IPS-15b (cell line): Measurements from ENCODE around the gene CEACAM8.

Source experiments
- H3K27me3 ChIP-seq: one replicate; pipeline ENCODE4 v1.6.1; 2013; ENCODE audit warnings: low read length; ENCODE audit not compliant: control insufficient read depth, insufficient read depth
- H3K36me3 ChIP-seq: one replicate; pipeline ENCODE4 v1.6.1; 2013; ENCODE audit warnings: low read length; ENCODE audit not compliant: control insufficient read depth, insufficient read depth
- H3K4me1 ChIP-seq: one replicate; pipeline ENCODE4 v1.6.1; 2013; ENCODE audit warnings: mild to moderate bottlenecking, low read length; ENCODE audit not compliant: control insufficient read depth, insufficient read depth
- H3K4me3 ChIP-seq: one replicate; pipeline ENCODE4 v1.5.1; 2013; ENCODE audit warnings: low read depth, low read length
- H3K9ac ChIP-seq: one replicate; pipeline ENCODE4 v1.6.1; 2013; ENCODE audit warnings: low read depth, mild to moderate bottlenecking, low read length
- H3K9me3 ChIP-seq: one replicate; pipeline ENCODE4 v1.6.1; 2013; ENCODE audit warnings: mild to moderate bottlenecking, low read length; ENCODE audit not compliant: control insufficient read depth, insufficient read depth

Gene CEACAM8

DNA sequence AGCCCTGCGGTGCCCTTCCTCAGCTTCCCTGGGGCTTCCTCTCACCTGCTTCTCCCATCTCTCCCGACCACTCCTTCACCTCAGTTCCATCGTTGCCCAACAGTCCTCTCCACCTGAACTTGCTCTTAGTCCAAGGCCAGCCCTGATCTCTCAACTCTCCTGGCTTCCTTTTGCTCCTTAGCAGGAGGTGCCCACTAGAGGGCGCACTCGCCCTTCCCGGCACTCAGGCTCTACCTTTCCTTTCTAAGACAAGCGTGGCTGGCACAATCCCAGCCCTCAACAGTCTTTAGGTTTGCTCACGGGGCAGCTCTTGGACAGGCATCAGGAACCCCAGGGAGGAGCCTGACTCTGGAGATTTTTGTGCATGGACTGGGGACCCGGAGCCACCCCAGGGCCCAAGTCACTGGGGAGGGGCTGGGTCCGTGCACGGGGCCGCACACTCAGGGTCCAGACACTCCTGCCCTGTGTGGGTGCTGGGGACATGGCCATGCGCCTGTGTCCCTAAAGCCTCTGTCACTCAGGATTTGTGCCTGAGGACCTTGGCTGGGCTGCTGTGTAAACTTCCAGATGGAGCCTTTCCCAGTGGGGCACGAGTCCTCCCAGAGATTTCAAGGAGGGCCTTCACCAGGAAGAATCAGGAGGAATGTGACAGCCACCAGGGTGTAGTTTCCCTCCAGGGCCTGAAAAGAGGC, 12.1 kb upstream of the CEACAM8 start:
- Histone ChIP-seq H3K4me1 (no peaks in the 10 kb centered on the region), H3K27me3 (peaks cover 2% of the 10 kb centered on the region), H3K9ac (no peak overlapping the region), H3K4me3 (no peak overlapping the region), H3K9me3 (no peaks in the 10 kb centered on the region), H3K36me3 (no peaks in the 10 kb centered on the region)

DNA sequence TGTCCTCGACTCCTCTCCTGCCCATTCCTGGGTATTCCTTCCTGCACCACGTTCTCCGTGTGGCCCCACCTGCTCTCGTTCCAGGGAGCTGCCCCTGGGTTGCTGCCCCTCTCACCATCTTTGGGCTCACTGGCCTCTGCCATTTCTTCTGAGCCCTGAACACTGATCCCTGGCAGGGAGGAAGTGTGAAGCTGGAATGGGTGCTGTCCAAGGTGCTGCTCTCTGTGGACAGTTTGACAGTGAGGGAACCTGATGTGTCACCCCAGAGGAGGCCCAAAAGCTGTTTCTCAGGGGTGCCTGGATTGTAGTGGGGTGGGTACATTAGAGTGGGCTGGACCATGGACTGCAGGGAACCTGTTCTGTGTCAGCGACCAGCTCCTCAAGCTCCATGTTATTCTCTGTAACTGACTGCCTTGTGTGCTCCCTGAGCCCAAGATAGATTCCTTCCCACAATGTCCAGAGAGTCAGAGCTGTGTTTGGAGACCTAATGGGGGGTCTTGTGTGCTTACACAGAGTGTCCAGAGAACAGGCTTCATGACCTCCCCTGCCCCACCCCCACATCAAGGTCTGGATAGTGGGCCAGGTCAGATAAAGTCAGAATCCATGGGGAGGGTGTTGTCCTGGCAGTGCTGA, 7.2 kb upstream of the CEACAM8 start:
- Histone ChIP-seq H3K36me3 (no peaks in the 10 kb centered on the region), H3K9ac (no peak overlapping the region), H3K4me3 (no peak overlapping the region), H3K27me3 (peaks cover 2% of the 10 kb centered on the region), H3K4me1 (no peaks in the 10 kb centered on the region), H3K9me3 (no peaks in the 10 kb centered on the region)

GRCh38 chr19:42596391-42597072, 1.8 kb upstream of the CEACAM8 start:
- H3K9ac ChIP-seq: no peak overlapping the region
- no peaks in the 10 kb centered on the region for H3K36me3 ChIP-seq
- H3K4me1 ChIP-seq: no peaks in the 10 kb centered on the region
- H3K4me3 ChIP-seq: no peak overlapping the region
- no peaks in the 10 kb centered on the region for H3K9me3 ChIP-seq
- no peaks in the 10 kb centered on the region for H3K27me3 ChIP-seq

DNA sequence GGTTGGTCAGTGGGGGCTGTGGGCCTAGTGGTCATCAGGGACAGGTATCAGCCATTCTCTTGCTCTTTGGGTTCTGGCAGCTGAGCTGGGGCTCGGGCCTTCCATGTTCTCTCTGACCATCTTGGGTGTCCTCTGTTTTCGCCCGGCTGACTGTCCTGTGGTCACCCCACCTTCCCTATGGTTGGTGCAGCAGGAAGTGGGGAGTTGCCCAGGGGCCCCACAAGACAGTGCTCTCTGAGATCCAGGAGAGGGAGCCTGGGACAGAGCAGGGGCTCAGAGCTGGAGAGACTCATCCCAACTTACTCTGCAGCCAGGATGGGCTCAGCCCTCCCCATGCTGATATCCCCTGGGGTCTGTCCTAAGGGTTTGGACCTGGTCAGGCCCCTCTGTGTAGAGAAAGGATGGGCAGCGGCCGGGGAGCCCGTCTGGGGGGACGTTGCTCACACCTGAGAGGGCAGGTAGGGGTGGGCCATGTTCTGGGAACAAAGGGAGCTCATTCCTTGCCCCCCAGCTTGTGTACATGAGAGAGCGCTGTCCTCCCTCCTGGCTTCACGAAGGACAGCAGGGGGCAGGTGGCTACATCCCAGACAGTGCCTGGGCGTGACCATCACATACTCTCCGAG, 937 bp upstream of the CEACAM8 start:
- Histone ChIP-seq H3K9me3 (no peaks in the 10 kb centered on the region), H3K4me1 (no peaks in the 10 kb centered on the region), H3K9ac (no peak overlapping the region), H3K36me3 (no peaks in the 10 kb centered on the region), H3K4me3 (no peak overlapping the region), H3K27me3 (no peaks in the 10 kb centered on the region)

DNA sequence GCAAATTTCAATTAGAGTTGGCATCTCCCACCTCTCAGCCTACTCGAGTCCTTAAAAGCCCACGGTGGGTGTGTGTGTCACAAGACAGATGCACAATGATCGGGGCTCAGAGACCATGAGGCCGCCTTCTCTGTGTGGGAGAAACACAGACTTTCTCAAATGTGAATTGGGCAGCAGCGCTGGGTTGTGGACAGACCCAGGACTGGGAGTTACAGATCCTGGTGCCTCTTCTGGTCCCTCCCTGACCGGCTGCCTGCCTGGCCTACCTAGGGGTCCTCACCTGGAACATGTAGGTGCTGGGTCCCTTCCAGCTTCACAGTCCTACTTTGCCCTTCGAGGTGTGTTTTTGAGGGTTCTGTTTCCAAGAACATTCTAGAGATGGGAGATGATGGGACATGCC, 4.9 kb downstream of the CEACAM8 start:
- Histone ChIP-seq H3K9ac (no peak overlapping the region), H3K9me3 (no peaks in the 10 kb centered on the region), H3K4me3 (no peak overlapping the region), H3K27me3 (no peaks in the 10 kb centered on the region), H3K4me1 (no peaks in the 10 kb centered on the region), H3K36me3 (no peaks in the 10 kb centered on the region)

- H3K4me1 ChIP-seq: no peaks in the 10 kb centered on the region
- H3K36me3 ChIP-seq: no peaks in the 10 kb centered on the region
- H3K27me3 ChIP-seq: no peaks in the 10 kb centered on the region
- H3K9ac ChIP-seq: no peak overlapping the region
- no peaks in the 10 kb centered on the region for H3K9me3 ChIP-seq
- H3K4me3 ChIP-seq: no peak overlapping the region
These were observed 10.3 kb downstream of the CEACAM8 start for GRCh38 chr19:42584466-42584865.

DNA sequence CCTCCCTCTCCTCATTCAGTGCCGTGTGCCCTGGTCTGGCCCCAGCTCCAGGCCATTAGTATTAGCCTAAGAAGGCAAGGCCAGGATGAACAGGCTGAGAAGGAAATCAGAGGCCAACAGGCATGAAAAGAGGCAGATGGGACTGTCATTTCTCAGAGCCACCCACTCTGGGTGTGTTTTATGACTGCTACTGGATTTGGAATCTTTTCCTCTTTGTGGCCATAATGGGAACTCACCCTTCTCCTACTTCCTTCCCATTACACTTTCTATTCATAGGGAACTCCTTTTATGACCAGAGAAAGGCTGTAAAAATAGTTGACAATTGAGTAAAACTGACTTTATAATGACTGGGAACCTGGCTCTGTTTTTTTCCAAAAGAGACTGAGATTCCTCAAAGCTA, 17.7 kb downstream of the CEACAM8 start:
- no peaks in the 10 kb centered on the region for H3K27me3 ChIP-seq
- peaks cover 5% of the 10 kb centered on the region for H3K4me1 ChIP-seq
- H3K36me3 ChIP-seq: no peaks in the 10 kb centered on the region
- no peak overlapping the region for H3K9ac ChIP-seq
- no peak overlapping the region for H3K4me3 ChIP-seq
- H3K9me3 ChIP-seq: no peaks in the 10 kb centered on the region

DNA sequence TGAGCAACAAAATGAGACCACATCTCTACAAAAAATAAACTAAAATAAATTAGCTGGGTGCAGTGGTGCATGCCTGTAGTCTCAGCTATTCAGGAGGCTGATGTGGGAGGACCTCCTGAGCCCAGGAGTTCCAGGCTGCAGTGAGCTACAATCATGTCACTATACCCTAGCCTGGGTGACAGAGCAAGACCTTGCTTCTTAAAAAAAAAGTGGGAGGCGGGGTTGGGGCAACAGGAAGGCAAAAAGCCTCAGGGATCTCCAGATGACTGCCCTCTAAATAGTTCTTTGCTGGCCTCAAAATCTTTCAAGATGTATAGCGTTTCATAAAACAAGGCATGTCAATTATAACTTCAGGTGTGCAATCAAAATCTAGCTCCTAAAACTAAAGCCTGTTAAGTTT, 18.5 kb downstream of the CEACAM8 start:
- H3K9ac ChIP-seq: no peak overlapping the region
- H3K27me3 ChIP-seq: no peaks in the 10 kb centered on the region

DNA sequence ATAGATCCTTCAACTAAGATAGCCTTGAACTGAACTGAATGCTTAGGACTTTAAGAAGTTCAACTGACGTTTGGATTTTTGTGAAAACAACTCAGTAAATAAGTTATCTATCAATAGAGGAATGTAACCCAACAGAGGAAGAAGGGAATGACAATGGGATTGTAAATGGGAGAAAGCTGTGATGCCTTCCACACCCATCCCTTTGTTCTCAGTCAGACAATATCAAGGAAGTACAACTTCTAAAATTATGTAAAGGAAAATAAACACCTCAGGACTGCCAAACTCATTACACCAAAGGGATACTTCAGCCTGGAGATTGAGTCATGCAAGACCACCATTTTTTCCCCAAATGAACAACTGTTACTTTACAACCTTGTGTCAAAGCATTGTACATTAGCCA, 21.1 kb downstream of the CEACAM8 start:
- Histone ChIP-seq H3K4me1 (peaks cover 5% of the 10 kb centered on the region), H3K27me3 (no peaks in the 10 kb centered on the region), H3K36me3 (no peaks in the 10 kb centered on the region), H3K9me3 (no peaks in the 10 kb centered on the region), H3K9ac (no peak overlapping the region), H3K4me3 (no peak overlapping the region)

More for the DNA sequence above, 18.5 kb downstream of the CEACAM8 start:
- peaks cover 5% of the 10 kb centered on the region for H3K4me1 ChIP-seq
- no peaks in the 10 kb centered on the region for H3K9me3 ChIP-seq
- H3K36me3 ChIP-seq: no peaks in the 10 kb centered on the region
- H3K4me3 ChIP-seq: no peak overlapping the region

- H3K36me3 ChIP-seq: no peaks in the 10 kb centered on the region
- H3K4me1 ChIP-seq: peaks cover 5% of the 10 kb centered on the region
- no peak overlapping the region for H3K4me3 ChIP-seq
- no peaks in the 10 kb centered on the region for H3K9me3 ChIP-seq
- H3K27me3 ChIP-seq: no peaks in the 10 kb centered on the region
- H3K9ac ChIP-seq: no peak overlapping the region
These were observed 23.6 kb downstream of the CEACAM8 start for GRCh38 chr19:42571116-42571515.

DNA sequence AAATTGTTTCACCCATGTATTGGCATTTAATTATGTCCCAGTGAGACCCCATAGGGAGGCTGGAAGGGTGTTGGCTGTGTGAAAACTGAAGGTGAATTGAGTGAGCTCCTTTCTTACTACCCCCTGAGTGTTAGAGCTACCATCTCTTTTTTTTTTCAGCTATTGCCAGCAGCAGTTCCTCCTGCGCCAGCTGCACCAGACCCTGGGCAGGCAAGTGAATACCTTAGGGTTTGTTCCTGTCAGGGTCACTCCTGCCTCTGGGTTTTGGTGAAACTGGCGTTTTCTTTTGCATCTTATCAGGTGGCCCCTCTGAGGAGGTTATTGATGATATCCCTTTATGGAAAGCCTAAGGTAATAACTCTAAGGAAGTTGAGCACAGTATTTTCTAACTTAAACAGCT, 25.5 kb downstream of the CEACAM8 start:
- Histone ChIP-seq H3K27me3 (no peaks in the 10 kb centered on the region), H3K36me3 (no peaks in the 10 kb centered on the region), H3K9me3 (no peaks in the 10 kb centered on the region)

More for the DNA sequence above, 25.5 kb downstream of the CEACAM8 start:
- Histone ChIP-seq H3K4me3 (no peak overlapping the region), H3K9ac (no peak overlapping the region), H3K4me1 (peaks cover 5% of the 10 kb centered on the region)
